Activated CD4-positive, alpha-beta T cell treated with anti-CD3 and anti-CD28 coated beads for 4 hours (primary cell): ENCODE measurements around the gene WNT5A.

ENCODE experiments used
- DNase-seq, 2 donors: peaks; one replicate each; pipeline ENCODE4 v3.0.0-alpha.2; 2020

Gene WNT5A

GRCh38 chr3:55442861-55443260 is 44.2 kb downstream of the WNT5A start:
- no peak for DNase-seq

GRCh38 chr3:55441499-55441898 is 45.6 kb downstream of the WNT5A start:
- no peak for DNase-seq

DNA sequence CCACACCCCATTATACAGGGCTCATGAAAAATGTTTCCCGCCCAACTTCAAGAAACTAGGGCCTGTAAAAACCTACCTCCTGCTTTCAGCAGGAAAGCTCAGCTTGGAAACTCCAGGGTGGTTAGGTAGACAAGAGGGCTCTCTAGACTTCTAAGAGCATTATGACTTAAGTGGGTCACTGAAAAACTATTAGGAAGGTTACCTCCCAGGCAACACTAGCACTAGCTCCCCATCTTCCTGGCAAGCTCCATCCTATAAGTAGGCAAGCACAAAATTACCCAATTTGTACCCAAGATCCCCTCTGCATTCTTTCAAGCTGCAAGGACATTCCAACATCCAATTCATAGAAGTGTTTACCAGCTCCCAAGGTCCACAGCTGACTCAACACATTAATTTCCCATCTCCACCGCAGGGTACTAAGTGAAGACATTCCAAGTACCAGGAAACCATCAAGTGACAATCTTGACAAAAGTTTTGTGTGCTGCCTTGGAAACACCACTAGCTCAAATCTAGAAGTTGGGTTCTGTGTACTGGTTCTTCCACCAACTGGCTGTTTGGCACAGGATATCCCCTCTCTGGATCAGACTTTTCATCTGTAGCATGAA is 46.9 kb downstream of the WNT5A start:
- DNase-seq = no peak

DNA sequence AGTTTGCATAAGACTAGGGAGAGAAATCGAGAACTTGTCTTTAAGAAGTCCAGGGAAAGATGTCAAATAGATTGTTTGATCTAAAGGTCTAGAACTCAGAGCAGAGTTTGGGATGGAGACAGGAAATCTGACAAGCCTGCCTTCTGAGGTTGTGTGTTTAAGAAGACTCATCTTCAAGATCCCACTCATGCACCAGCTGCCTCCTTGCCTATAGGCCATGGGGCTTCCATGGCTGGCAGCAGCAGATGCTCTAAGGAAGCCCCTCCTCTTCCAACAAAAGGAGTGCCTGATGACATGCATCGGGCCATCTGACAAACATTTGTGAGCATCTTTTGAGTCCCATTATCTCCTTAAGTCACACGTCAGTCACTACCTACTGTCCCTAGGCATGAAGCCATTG is 47.4 kb downstream of the WNT5A start:
- DNase-seq = no peak

- no peak for DNase-seq
Observed at GRCh38 chr3:55436644-55437043, 50.5 kb downstream of the WNT5A start.

- no peak for DNase-seq
Observed at GRCh38 chr3:55435491-55435890, 51.6 kb downstream of the WNT5A start.

DNA sequence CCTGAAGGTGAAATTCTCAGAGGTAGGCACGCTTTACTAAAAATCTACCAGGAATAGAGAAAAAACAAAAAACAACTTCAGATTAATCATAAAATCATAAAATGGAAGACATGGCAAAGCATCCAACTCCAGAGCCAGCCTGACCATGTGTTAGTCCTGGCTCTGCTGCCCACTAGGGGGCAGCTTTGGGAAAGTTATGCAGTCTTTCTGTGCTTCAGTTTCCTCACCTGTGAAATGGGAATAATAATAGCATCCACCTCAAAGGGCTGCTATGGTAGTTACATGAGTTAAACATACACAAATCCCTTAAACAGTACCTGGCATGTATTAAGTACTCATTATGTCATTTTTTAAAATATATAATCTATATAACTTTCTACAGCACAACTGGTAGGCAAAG is 52.3 kb downstream of the WNT5A start:
- DNase-seq = no peak

- DNase-seq = no peak
Observed at GRCh38 chr3:55431041-55431440, 56.1 kb downstream of the WNT5A start.

- no peak for DNase-seq
Observed at GRCh38 chr3:55427739-55428138, 59.4 kb downstream of the WNT5A start.

GRCh38 chr3:55426486-55426885 is 60.6 kb downstream of the WNT5A start:
- no peak for DNase-seq

- DNase-seq = no peak
Observed at GRCh38 chr3:55423782-55424181, 63.3 kb downstream of the WNT5A start.

- no peak for DNase-seq
Observed at GRCh38 chr3:55417211-55417610, 69.9 kb downstream of the WNT5A start.

DNA sequence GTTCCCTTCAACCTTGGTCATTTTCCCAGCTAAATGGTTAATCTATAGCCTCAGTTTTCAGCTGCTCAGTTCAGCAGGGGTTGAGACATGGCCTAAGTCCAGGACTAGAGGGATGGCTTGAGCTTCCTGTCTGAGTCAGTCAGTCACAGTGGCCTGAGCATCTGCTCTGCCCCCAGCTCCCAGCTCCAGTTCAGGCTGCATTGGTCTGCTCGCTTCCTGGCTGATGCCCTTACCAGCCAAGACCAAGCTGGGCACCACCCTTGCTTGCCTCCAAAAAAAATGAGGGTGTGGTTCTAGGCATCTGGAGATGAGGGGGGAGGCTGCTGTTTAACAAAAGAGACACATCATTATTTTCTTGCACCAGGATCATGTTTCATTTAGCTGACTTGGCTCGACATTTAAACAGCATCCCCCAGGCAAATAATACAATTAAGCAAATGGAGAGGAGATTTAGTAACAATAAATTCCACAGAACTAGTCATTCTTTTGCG is 70.7 kb downstream of the WNT5A start:
- DNase-seq = no peak
